ENCODE measurements around the gene GLP1R. TPM values are rescaled to one million over a fixed set of nuclear protein-coding genes. Genes with fewer than 3 reads are reported as not detected.

GLP1R gene
- total RNA-seq, 1 experiment from 2014 or later: 0.85 TPM

DNA sequence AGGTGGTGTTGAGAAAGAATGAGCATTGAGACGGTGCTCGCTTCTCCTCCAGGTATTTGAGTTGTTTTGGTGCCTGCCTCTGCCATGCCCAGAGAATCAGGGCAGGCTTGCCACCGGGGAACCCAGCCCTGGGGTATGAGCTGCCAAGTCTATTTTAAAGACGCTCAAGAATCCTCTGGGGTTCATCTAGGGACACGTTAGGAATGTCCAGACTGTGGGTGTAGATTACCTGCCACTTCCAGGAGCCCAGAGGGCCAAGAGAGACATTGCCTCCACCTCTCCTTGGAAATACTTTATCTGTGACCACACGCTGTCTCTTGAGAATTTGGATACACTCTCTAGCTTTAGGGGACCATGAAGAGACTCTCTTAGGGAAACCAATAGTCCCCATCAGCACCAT lies 38.1 kb downstream of the GLP1R start:
- Histone ChIP-seq H4K5ac (ENCODE audit: insufficient read length, low read depth, low read length) (no peak overlapping the region), H3K27ac (ENCODE audit: insufficient read length, low read depth, low read length) (no peak overlapping the region), H3K56ac (ENCODE audit: insufficient read length, low read depth, low read length) (no peak overlapping the region), H3K9ac (ENCODE audit: extremely low read depth, insufficient read length, low read length) (no peak overlapping the region), H3K27me3 (ENCODE audit: insufficient read depth, low read length) (no peaks in the 10 kb centered on the region), H3K4me2 (ENCODE audit: insufficient read depth, insufficient read length, low read length) (no peak overlapping the region), H3K4me1 (ENCODE audit: insufficient read depth, low read length) (peaks cover 4% of the 10 kb centered on the region), H2BK120ac (ENCODE audit: low read depth, low read length, poor library complexity, severe bottlenecking) (no peak overlapping the region), H3K4ac (ENCODE audit: low read depth, low read length) (no peak overlapping the region), H2BK5ac (ENCODE audit: insufficient read length, low read length) (no peak overlapping the region), H2AK5ac (ENCODE audit: insufficient read length, low read length) (no peak overlapping the region), H3K79me1 (ENCODE audit: insufficient read depth, low read depth, low read length, poor library complexity, severe bottlenecking) (no peaks in the 10 kb centered on the region), H2BK12ac (ENCODE audit: insufficient read length, low read depth, low read length) (no peak overlapping the region), H4K91ac (ENCODE audit: insufficient read length, low read depth, low read length) (no peak overlapping the region), H4K20me1 (ENCODE audit: control insufficient read depth, insufficient read depth, insufficient read length) (no peaks in the 10 kb centered on the region), H2BK15ac (ENCODE audit: low read depth, low read length) (no peak overlapping the region), H3K23me2 (ENCODE audit: insufficient read length, low read depth, low read length, poor library complexity, severe bottlenecking) (no peaks in the 10 kb centered on the region), H3T11ph (ENCODE audit: low read length) (no peak overlapping the region), H2BK20ac (ENCODE audit: low read depth, low read length, poor library complexity, severe bottlenecking) (no peak overlapping the region), H3K79me2 (ENCODE audit: insufficient read depth, low read length) (no peaks in the 10 kb centered on the region), H3K23ac (ENCODE audit: insufficient read length, low read depth, low read length) (no peak overlapping the region), H4K8ac (replicated peaks; ENCODE audit: insufficient read length, low read depth, low read length) (no peak overlapping the region), H2AFZ (ENCODE audit: low read length) (no peak overlapping the region), H3K18ac (ENCODE audit: insufficient read length, low read depth, low read length) (no peak overlapping the region), H3K14ac (ENCODE audit: insufficient read depth, low read length) (no peak overlapping the region), H3K9me3 (ENCODE audit: control insufficient read depth, low read depth, low read length) (no peaks in the 10 kb centered on the region)
- no peak for DNase-seq
- peak overlapping the region in 1 of 3 experiments; percentile 32; a peak in 2 of 7 replicates for H3K27ac Mint-ChIP-seq
- peaks cover 14% of the 10 kb centered on the region for H3K27me3 Mint-ChIP-seq (ENCODE audit: low read depth)
- H3K9me3 Mint-ChIP-seq: no peaks in the 10 kb centered on the region
- WGBS (ENCODE audit: extremely low coverage, insufficient read length, low lambda C conversion rate): no CpG with 5 or more reads among the region's 6 CpGs
- TF ChIP-seq CTCF (conservative IDR thresholded peaks at IDR 0.05): no peak
- H3K4me3 Mint-ChIP-seq: no peak overlapping the region
- H3K36me3 Mint-ChIP-seq (ENCODE audit: insufficient read depth in 1 of 3, low read depth in 3 of 3): no peaks in the 10 kb centered on the region; a peak in 1 of 7 replicates
- peaks cover 58 to 72% of the 10 kb centered on the region in 2 experiments for H3K4me1 Mint-ChIP-seq
